NCI-H146 treated with DMSO at 0.1 percent for 48 hours (cell line): ENCODE data around the gene SLC12A7.

ENCODE experiments used
- DNase-seq: peaks from one replicate; lab custom pipeline; 2025; ENCODE audit not compliant: unreplicated experiment; lab: John Stamatoyannopoulos, UW

The SLC12A7 gene

DNA sequence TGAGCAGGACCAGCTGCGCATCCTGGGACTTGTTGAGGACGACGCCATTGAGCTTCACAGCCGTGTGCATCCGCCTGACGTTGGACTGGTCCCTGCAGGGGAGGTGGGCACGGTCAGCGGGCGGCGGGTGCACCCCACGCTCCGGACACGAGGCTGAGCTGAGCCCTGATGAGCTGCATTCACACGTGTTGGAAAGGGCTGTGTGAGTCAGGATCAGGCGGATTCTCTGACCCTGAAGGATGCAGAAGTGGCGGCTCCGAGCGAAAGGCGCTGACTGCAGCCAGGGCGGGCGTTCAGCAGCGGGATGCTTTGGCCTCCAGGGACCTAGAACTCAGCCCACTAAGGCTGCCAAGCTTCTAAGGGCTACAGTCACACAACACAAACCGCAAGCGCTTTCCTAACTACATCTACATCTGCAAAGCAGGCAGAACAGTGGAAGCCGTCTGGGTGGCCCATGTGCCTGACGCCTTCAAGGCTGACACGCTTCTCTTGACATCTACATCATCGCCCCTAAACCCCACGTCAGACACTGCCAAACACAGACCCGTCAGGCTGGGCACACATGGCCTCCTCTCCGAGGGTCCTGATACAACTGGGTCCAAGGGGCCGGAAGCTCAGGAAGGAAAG lies 58.4 kb downstream of the SLC12A7 start:
- no peak for DNase-seq

GRCh38 chr5:1052641-1053390 lies 59.0 kb downstream of the SLC12A7 start:
- DNase-seq: no peak

- DNase-seq: no peak
These were observed 59.8 kb downstream of the SLC12A7 start for GRCh38 chr5:1052076-1052475.

DNA sequence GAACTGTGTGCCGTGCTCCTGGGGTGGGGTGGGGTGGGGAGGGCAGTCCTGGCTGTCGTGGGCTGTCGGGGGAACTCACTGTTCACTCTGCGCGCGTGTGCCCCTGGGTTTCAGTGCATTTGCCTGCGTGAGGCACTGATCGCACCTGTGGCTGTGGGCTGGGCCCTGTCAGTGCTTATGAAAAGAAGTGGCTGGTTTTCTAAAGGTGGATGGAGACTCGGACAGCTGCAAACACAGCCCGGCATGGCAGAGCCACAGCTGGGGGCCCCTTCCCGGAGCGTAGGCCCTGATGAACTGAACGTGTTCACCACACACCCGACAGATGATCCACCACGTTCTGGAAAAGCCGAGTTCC lies 60.5 kb downstream of the SLC12A7 start:
- DNase-seq: no peak

DNA sequence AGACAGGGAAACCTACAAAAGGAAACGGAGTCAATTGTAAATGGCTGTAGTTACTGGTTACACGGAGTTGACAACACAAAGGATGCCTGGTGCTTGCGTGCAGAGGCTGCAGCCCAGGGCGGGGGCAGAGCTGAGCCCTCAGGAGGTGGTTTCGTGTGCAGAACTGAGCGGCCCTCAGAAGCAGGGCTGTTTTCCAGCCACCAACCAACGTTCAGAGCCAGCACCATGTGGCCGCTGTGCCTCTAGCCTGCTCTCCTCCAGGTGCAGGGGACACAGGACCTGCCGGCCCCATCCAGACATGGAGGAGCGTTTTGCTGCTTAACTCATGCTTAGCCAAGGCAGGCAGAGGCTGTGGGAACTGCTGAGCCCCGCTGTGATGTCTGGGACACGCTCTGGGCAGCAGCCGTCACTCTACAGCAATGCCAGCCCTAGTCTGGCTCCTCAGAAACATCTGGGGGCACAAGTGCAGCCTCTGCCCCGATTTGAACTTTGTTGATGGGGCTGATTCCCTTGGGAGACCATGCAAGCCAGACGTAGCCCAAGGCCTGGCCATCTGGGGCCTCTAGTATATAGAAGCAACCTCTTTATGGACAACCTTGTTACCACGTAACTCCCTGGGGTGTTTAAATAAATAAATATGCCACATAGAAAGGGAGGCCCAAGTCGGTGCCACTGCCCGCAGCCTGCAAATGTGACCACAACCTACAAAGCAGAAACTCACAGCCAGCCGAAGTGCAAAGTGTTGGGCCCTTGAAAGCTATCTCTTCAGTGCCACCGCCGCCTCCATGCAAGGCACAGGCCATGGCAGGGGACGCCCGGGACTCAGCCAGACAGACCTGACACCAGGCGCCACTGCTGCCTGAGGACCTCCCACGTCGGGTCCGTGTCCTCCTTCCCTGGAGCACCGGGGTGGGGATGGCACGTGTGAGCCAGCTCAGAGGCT lies 61.2 kb downstream of the SLC12A7 start:
- DNase-seq: no peak

DNA sequence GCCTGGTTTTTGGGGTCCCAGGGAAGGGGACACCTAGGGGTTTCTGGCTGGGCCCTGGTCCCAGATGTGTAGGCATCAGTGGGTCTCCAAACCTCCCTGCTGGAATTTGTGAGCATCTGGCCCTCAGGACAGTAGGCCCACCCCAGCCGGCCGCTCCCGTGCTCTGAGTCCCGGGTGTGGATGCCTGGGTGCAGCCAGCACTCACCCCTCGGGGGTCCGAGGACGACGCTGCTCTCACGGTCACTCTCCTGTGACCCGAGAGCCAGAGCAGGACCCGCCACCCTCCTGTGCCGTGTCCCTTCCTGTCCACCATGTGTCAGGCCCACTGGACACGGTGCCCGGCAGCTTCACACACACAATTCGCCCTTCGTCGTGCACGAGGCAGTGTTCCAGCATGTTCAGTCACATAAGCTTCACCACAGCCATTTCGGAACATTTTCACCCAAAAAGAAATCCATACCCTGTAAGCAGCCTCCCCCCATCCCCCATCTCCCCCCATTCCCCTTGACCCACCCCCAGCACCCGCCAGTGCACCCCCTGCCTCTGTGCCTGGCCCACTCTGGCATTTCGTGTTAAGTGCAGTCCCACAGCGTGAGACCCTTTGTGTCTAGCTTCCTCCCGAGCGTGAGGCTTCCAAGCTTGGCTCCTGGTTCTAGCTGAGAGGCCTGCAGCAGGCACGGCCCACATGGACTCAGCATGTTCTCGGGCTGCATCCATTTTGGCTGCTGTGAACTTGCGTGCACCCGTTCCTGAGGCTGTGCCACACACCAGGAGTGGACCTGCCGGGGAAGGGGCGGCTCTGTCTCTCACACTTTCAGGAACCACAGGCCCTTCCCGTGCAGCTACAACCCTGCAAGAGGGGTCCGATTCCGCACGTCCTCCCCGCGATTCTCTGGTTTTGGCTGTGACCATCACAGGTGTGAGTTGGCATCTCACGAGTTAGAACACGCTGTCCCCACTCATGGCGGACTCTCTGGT lies 62.7 kb downstream of the SLC12A7 start:
- no peak for DNase-seq

DNA sequence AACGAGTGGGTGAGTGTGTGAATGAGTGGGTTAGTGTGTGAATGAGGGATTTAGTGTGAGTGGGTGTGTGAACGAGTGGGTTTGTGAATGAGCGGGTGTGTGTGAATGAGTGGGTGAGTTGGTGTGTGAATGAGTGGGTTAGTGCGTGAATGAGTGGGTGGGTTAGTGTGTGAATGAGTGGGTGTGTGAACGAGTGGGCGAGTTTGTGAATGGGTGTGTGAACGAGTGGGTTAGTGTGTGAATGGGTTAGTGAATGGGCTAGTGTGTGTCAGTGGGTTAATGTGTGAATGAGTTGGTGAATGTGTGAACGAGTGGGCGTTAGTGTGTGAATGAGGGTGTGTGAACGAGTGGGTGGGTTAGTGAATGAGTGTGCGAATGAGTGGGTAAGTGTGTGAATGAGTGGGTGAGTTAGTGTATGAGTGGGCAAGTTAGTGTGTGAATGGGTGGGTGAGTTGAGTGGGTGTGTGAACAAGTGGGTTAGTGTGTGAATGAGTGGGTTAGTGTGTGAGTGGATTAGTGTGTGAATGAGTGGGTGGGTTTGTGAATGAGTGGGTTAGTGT lies 63.6 kb downstream of the SLC12A7 start:
- DNase-seq: no peak

DNA sequence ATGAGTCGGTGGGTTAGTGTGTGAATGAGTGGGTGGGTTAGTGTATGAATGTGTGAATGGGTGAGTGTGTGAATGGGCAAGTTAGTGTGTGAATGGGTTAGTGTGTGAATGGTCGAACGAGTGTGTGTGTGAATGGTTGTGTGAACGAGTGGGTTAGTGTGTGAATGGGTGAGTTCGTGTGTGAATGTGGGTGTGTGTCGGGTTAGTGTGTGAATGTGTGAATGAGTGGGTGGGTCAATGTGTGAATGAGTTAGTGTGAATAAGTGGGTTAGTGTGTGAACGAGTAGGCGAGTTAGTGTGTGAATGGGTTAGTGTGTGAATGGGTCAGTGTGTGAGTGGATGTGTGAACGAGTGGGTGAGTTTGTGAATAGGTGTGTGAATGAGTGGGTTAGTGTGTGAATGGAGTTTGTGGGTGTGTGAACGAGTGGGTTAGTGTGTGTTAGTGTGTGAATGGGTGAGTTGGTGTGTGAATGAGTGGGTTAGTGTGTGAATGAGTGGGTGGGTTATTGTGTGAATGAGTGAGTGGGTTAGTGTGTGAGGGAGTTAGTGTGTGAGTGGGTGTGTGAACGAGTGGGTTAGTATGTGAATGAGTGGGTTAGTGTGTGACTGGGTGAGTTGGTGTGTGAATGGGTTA lies 64.4 kb downstream of the SLC12A7 start:
- DNase-seq: no peak

DNA sequence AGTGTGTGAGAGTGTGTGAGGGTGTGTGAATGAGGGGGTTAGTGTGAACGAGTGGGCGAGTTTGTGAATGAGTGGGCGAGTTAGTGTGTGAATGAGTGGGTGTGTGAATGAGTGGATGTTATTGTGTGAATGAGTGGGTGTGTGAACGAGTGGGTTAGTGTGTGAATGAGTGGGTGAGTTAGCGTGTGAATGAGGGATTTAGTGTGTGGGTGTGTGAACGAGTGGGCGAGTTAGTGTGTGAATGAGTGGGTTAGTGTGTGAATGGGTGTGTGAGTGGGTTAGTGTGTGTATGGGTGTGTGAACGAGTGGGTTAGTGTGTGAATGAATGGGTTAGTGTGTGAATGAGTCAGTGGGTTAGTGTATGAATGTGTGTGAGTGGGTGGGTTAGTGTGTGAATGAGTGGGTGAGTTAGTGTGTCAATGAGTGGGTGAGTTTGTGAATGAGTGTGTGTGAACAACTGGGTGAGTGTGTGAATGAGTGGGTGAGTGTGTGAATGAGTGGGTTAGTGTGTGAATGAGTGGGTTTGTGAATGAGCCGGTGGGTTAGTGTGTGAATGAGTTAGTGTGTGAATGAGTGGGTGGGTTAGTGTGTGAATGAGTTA lies 65.8 kb downstream of the SLC12A7 start:
- no peak for DNase-seq

- DNase-seq: no peak
These were observed 67.7 kb downstream of the SLC12A7 start for GRCh38 chr5:1044117-1044516.

GRCh38 chr5:1043327-1043726 lies 68.5 kb downstream of the SLC12A7 start:
- DNase-seq: no peak

GRCh38 chr5:1042626-1043025 lies 69.2 kb downstream of the SLC12A7 start:
- no peak for DNase-seq

DNA sequence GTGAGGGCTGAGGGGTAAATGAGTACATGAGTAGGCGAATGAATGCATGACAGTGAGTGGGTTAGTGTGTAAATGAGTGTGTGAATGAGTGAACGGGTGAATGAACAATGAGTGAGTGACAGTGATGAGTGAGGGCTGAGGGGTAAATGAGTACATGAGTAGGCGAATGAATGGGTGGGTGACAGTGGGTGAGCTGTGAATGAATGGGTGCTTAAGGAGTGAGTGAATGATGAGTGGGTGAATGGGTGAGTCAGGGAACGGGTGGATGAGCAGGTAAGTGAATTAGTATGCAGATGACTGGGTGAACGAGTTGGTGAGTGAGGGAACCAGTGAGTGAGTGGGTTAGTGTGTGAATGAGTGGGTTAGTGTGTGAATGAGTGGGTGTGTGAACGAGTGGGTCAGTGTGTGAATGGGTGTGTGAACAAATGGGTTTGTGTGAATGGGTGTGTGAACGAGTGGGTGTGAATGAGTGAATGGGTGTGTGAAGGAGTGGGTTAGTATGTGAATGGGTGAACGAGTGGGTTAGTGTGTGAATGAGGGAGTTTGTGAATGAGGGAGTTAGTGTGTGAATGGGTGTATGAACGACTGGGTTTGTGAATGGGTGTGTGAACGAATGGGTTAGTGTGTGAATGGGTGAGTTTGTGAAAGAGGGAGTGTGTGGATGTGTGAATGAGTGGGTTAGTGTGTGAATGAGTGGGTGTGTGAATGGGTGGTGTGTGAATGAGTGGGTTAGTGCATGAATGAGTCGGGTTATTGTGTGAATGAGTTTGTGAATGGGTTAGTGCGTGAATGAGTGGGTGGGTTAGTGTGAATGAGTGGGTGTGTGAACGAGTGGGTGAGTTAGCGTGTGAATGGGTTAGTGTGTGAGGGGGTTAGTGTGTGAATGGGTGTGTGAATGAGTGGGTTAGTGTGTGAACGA lies 70.4 kb downstream of the SLC12A7 start:
- DNase-seq: no peak

- DNase-seq: no peak
These were observed 71.3 kb downstream of the SLC12A7 start for GRCh38 chr5:1040571-1040970.

GRCh38 chr5:1039706-1040260 lies 72.1 kb downstream of the SLC12A7 start:
- DNase-seq: no peak

- no peak for DNase-seq
These were observed 72.7 kb downstream of the SLC12A7 start for GRCh38 chr5:1039210-1039548.

GRCh38 chr5:1038417-1039209 lies 73.2 kb downstream of the SLC12A7 start:
- DNase-seq: no peak
